Left kidney (tissue), 2 donors: ENCODE results near the gene SLC12A3. TPM values are rescaled to one million over a fixed set of nuclear protein-coding genes. Genes with fewer than 3 reads are reported as not detected.
"Not testable (repeated sequence)": the region's sequence is repeated elsewhere in the genome, so short reads cannot be mapped to it uniquely, and the experiment has no call there.

Source experiments
- DNase-seq: peaks from one replicate; pipeline ENCODE4 v3.0.0-alpha.2; 2013
- polyA plus RNA-seq: library from polyadenylated mRNA; unstranded; fragments of 120-200 nt; gene quantifications from one replicate; pipeline ENCODE4 v1.2.1, GENCODE V29; 2013; ENCODE audit not compliant: insufficient read length

Gene SLC12A3
- polyA plus RNA-seq, 1 donor: 26.3 TPM

GRCh38 chr16:56868766-56869165 lies 3.8 kb downstream of the SLC12A3 start:
- DNase-seq: not testable (repeated sequence)

GRCh38 chr16:56869513-56870275 lies 4.7 kb downstream of the SLC12A3 start:
- DNase-seq: no peak

DNA sequence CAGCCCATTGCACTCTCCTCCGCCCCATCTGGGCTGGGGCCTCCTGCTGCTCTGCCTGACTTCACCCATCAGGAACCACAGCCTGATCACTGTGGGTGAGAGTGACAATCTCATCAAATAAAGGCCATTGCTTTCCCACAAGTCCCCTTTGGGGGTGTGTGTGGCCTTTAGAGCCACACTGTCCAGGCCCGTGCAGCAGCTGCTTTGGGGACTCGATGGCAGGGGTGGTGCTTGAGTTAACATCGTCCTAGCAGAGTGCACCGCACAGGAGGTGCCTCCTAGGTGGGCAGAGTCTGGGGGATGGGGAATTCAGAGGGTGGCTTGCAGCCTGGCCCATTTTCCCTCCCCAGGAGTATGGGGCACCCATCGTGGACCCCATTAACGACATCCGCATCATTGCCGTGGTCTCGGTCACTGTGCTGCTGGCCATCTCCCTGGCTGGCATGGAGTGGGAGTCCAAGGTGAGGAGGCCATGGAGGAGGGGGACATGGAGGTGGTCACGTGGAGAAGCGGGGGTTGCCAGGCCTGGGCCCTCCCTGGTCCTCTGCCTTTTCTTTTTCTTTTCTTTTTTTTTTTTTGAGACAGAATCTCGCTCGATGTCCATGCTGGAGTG lies 5.4 kb downstream of the SLC12A3 start:
- no peak for DNase-seq

DNA sequence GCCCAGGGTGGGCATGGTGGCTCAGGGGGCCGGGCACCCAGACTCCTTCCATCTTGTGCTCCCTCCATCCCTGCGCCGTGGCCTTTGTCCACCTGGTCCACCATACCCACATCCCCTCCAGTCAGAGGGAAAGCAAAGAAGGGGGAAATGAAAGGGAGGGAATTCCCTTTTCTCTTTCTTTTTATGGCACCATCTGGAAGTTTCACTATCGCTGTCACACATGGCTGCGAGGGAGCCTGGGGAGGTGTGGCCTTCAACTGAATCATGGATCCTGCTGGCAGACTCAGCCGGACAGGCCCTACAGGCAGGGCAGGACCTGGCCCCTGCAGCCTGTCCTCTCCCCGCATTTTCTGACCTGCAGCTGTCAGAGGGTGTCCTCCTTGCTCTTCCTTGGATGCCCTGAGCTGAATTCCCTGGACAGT lies 6.2 kb downstream of the SLC12A3 start:
- DNase-seq: no peak

- DNase-seq: no peak
These were observed 7.9 kb downstream of the SLC12A3 start for GRCh38 chr16:56872863-56873391.

- no peak for DNase-seq
These were observed 9.8 kb downstream of the SLC12A3 start for GRCh38 chr16:56874800-56875199.

GRCh38 chr16:56876048-56876447 lies 11.0 kb downstream of the SLC12A3 start:
- no peak for DNase-seq

- no peak for DNase-seq
These were observed 12.6 kb downstream of the SLC12A3 start for GRCh38 chr16:56877486-56878182.

DNA sequence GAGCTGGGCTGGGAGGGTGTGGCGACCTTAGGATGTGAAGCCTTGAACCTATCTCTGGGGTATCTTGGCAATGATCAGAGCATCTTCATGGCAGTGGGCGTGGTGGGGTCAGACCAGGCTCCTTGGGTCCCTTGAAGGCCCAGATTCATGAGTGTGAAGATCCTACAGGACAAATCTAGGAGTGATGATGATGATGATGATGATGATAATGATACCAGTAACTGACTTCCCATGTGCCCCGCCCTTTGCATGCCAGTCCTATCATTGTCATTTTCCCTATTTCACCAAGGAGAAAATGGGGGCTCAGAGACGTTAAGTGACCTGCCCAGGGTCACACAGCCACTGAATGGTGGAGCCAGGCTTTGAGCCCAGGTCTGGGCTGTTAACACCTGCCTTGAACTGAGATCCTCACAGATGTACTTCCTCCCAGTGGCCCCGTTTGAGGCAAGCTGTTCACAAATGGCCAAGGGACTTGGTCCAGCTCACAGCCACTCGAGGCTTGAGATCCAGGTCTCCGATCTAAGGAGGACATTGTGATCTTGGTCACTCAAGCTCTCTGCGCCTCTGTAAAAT lies 13.4 kb downstream of the SLC12A3 start:
- no peak for DNase-seq

- no peak for DNase-seq
These were observed 14.3 kb downstream of the SLC12A3 start for GRCh38 chr16:56879276-56879675.

DNA sequence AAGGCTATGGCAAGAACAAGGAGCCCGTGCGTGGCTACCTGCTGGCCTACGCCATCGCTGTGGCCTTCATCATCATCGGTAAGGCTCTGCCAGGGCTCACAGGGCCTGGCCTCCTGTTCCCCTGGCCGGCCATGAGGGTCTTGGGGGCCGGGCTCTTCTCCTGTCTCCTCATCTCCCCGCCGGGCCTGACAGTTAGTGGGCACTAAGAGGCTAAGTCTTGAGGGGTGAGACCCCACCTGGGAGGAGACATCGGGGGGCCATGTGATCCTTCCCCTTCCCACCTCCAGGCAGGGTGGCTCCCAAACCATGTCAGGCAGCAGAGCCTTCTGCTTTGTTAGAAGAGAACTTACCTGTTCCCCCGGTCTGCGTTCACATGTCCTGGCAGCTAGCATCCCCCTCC lies 15.2 kb downstream of the SLC12A3 start:
- DNase-seq: no peak

DNA sequence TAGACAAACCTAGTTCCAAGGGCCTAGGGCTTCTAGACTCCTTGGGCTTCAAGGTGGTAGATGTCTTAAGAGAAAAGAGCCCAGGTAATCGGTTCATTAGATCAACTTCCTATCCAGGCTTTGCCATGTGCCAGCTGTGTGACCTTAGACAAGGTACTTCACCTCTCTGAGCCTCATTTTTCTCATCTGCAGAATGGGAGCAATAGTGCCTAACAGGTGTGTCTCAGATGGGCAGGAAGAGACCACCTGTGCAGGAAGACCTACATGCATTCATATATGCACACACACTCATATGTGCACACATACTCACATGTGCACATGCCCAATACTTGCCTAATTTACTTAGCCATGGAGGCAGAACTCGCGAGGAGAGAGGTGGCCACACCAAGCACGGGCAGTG lies 15.7 kb downstream of the SLC12A3 start:
- no peak for DNase-seq

GRCh38 chr16:56882077-56882800 lies 17.2 kb downstream of the SLC12A3 start:
- no peak for DNase-seq

DNA sequence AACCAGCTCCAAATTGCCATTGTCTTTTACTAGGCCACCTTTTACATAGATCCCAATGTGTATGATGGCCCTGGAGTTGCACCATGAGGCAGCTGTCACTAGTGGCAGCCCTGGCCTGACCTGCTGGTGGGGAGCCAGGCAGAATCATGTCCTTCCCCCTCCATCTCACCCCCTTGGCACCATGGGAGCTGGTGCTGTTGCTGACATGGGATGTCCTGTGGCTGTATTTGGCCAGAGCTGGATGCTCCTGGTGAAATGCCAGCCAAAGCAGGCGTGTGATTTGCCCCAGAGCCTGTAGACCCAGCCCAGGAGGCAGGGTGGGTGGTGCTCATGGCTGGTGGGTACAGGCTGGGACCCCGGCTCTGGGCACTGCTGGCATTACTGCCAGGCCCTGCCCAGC lies 18.6 kb downstream of the SLC12A3 start:
- DNase-seq: no peak

DNA sequence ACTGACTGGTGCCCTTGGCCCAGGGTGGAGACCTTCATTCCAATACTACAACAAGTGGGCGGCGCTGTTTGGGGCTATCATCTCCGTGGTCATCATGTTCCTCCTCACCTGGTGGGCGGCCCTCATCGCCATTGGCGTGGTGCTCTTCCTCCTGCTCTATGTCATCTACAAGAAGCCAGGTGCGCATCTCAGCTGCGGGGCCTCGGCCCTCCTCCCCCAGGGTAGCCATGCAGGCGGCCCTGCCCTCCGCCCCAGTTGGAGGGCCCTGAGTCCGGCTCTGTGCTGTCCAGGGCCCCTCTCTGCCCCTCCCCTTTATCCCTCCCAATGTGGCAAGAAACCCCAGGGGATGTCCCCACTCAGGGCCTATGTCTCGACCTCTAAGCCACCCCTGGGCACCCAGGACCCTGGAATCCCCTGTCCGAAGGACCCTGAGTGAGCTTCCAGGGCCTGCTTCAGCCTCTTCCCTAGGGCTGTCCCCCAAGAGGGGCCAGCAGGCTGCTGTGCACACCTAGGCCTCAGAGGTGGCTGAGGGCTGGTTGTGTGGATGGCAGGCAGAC lies 19.1 kb downstream of the SLC12A3 start:
- DNase-seq: no peak

GRCh38 chr16:56884929-56885328 lies 19.9 kb downstream of the SLC12A3 start:
- not testable (repeated sequence) for DNase-seq

GRCh38 chr16:56885446-56886162 lies 20.6 kb downstream of the SLC12A3 start:
- DNase-seq: no peak

DNA sequence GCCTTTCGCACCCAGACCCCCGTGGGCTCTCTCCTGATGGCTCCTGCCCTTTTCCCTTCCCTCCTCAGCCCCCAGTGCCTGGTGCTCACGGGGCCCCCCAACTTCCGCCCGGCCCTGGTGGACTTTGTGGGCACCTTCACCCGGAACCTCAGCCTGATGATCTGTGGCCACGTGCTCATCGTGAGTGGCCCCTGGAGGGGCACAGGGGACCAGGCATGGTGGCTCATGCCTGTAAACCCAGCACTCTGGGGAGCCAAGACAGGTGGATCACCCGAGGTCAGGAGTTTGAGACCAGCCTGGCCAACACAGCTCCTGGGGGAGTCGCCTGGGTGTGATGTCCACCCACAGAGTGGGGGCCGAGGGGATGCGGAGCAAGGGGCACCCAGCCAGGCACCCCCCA lies 21.3 kb downstream of the SLC12A3 start:
- DNase-seq: no peak

- no peak for DNase-seq
These were observed 21.8 kb downstream of the SLC12A3 start for GRCh38 chr16:56886826-56887225.

GRCh38 chr16:56888806-56889205 lies 23.8 kb downstream of the SLC12A3 start:
- no peak for DNase-seq

DNA sequence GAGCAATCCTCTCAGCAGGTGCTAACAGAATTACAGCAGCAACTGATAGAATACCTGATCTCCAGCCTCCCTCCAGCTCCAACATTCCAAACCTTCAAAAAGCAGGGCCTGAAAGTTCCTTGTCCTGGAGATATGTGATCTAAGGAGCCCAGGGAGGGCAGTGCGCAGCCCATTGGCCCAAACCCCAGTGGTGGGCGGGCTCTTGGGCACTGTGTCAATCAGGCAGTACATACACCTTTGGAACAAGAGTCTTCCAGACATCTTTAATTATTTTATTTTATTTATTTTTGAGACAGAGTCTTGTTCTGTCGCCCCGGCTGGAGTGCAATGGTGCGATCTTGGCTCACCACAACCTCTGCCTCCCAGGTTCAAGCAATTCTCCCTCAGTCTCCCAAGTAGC lies 24.2 kb downstream of the SLC12A3 start:
- DNase-seq: no peak
